ENCODE results near the gene PFKP.

The PFKP gene

DNA sequence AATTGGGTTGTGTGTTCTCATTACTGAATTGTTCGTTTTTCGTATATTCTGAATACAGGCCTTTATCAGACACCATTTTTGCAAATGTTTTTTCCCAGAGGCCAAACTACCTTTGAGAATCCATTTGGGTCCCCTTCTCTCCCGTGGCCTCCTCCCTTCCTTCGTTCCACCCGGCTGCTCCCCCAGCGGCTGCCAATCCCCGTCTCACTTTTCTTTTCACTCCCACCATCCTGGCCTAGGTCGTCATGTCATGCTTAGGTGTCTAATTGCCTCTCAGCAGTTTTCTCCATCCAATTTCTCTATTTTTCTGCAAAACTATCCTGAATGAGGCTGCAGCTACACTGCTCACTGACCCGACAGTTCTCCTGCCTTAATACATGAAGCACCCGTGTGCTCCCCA is 87.3 kb downstream of the PFKP start:
- TF ChIP-seq CTCF (IDR thresholded peaks at IDR 0.05; ENCODE audit: low read depth, low read length) = no peak
- no peak for DNase-seq

DNA sequence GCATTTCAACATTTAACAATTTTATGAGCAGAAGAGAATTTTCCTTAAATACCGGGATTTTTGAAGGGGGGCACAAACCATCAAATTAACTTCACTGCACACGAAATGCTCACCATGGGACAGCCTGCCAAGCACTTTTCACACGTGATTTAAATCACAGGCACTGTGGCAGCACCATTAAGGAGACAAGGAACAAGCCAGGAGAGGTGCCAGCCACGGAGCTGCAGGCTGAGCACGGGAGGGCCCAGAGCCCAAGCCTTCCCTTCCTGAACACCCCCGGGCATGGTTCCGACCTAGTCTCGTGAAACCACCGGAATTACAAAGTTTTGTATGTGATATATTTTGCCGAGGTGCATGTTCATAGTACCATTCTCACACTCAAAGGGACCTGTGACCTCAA is 91.8 kb downstream of the PFKP start:
- Histone ChIP-seq H3K4me1 (no peaks in the 10 kb centered on the region), H3K36me3 (peaks cover 4% of the 10 kb centered on the region; the same call in 1 of the 2 replicates), H3K4me3 (ENCODE audit: low read depth, low read length) (no peak overlapping the region), H3K27me3 (no peaks in the 10 kb centered on the region), H3K9me3 (no peaks in the 10 kb centered on the region)
- DNase-seq = no peak
- no peak for TF ChIP-seq CTCF (IDR thresholded peaks at IDR 0.05; ENCODE audit: low read depth, low read length)

More for the DNA sequence above, 87.3 kb downstream of the PFKP start:
- no peaks in the 10 kb centered on the region for H3K4me1 ChIP-seq
- H3K4me3 ChIP-seq (ENCODE audit: low read depth, low read length) = no peak overlapping the region
- no peaks in the 10 kb centered on the region for H3K27me3 ChIP-seq
- no peaks in the 10 kb centered on the region for H3K9me3 ChIP-seq
- peaks cover 4% of the 10 kb centered on the region; the same call in 1 of the 2 replicates for H3K36me3 ChIP-seq

GRCh38 chr10:3162533-3162932 is 95.2 kb downstream of the PFKP start:
- TF ChIP-seq CTCF (IDR thresholded peaks at IDR 0.05; ENCODE audit: low read depth, low read length) = peak; percentile 24
- H3K9me3 ChIP-seq = no peaks in the 10 kb centered on the region
- no peak for DNase-seq
- no peak overlapping the region for H3K4me3 ChIP-seq (ENCODE audit: low read depth, low read length)
- H3K27me3 ChIP-seq = no peaks in the 10 kb centered on the region
- H3K36me3 ChIP-seq = no peaks in the 10 kb centered on the region; the same call in 1 of the 2 replicates
- H3K4me1 ChIP-seq = no peaks in the 10 kb centered on the region

- no peak overlapping the region for H3K4me3 ChIP-seq (ENCODE audit: low read depth, low read length)
- no peaks in the 10 kb centered on the region for H3K27me3 ChIP-seq
- DNase-seq = no peak
- H3K9me3 ChIP-seq = no peaks in the 10 kb centered on the region
- no peaks in the 10 kb centered on the region for H3K4me1 ChIP-seq
- TF ChIP-seq CTCF (IDR thresholded peaks at IDR 0.05; ENCODE audit: low read depth, low read length) = no peak
- no peaks in the 10 kb centered on the region; the same call in 1 of the 2 replicates for H3K36me3 ChIP-seq
Observed at GRCh38 chr10:3163879-3164278, 96.5 kb downstream of the PFKP start.

- Histone ChIP-seq H3K36me3 (no peaks in the 10 kb centered on the region), H3K4me3 (ENCODE audit: low read depth, low read length) (no peak overlapping the region), H3K4me1 (no peaks in the 10 kb centered on the region), H3K27me3 (no peaks in the 10 kb centered on the region), H3K9me3 (no peaks in the 10 kb centered on the region)
- TF ChIP-seq CTCF (IDR thresholded peaks at IDR 0.05; ENCODE audit: low read depth, low read length) = no peak
- no peak for DNase-seq
Observed at GRCh38 chr10:3165196-3165595, 97.8 kb downstream of the PFKP start.

DNA sequence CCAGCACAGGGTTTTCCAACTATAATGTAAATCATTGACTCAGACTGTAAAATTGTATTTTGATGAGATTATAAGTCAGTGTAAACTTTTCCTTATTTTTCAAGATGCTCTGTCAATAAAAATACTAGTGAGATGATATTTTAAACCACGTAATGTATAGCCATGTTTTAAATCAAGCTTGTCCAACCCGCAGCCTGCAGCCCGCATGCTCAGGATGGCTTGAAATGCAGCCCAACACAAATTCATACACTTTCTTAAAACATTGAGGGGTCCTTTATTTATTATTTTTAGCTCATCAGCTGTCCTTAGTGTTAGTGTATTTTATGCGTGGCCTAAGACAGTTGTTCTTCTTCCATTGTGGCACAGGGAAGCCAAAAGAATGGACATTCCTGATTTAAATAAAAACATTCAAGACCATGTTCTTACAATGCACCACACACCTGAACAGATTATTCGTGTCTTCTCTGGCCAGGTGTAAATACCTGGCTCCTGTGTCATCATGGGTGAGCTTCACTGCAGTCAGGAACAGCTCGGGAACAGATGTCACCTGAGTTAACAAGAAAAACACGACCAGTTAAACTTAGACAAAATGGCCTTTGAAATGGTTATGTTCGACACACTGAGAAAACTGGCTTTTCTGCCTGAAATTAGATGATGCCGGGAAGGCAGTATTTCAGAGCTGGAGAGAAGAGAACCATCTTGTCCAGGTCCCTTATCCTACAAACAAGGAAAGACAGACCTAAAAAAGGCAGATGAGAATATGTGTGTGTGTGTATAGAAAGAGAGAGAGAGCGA is 99.3 kb downstream of the PFKP start:
- DNase-seq = no peak
- Histone ChIP-seq H3K36me3 (no peaks in the 10 kb centered on the region), H3K4me1 (no peaks in the 10 kb centered on the region), H3K4me3 (ENCODE audit: low read depth, low read length) (no peak overlapping the region), H3K27me3 (no peaks in the 10 kb centered on the region), H3K9me3 (no peaks in the 10 kb centered on the region)
- TF ChIP-seq CTCF (IDR thresholded peaks at IDR 0.05; ENCODE audit: low read depth, low read length) = no peak

Measured in BE2C (cell line).